Astrocyte of the cerebellum (primary cell): ENCODE measurements around the gene NDRG3.
"Not testable (repeated sequence)": the region's sequence is repeated elsewhere in the genome, so short reads cannot be mapped to it uniquely, and the experiment has no call there.

Source experiments
- DNase-seq: peaks from one replicate; pipeline ENCODE4 v3.0.0-alpha.2; 2011; ENCODE audit warnings: low read depth
- H3K4me3 ChIP-seq: 2 replicates; pipeline ENCODE4 v1.5.1; 2011; ENCODE audit warnings: mild to moderate bottlenecking, low read depth, low read length, moderate library complexity
- in situ Hi-C: cut with HindIII; loops from 2 replicates; pipeline ENCODE4 v1.10.0; 2017; ENCODE audit warnings: low sequenced_read_pairs
- TF ChIP-seq, protein P1 (sequence below): IDR thresholded peaks from 2 replicates; pipeline ENCODE4 v1.5.1; 2012; ENCODE audit warnings: low read length, low read depth, moderate library complexity, mild to moderate bottlenecking; ENCODE audit errors: missing control alignments

The NDRG3 gene

DNA sequence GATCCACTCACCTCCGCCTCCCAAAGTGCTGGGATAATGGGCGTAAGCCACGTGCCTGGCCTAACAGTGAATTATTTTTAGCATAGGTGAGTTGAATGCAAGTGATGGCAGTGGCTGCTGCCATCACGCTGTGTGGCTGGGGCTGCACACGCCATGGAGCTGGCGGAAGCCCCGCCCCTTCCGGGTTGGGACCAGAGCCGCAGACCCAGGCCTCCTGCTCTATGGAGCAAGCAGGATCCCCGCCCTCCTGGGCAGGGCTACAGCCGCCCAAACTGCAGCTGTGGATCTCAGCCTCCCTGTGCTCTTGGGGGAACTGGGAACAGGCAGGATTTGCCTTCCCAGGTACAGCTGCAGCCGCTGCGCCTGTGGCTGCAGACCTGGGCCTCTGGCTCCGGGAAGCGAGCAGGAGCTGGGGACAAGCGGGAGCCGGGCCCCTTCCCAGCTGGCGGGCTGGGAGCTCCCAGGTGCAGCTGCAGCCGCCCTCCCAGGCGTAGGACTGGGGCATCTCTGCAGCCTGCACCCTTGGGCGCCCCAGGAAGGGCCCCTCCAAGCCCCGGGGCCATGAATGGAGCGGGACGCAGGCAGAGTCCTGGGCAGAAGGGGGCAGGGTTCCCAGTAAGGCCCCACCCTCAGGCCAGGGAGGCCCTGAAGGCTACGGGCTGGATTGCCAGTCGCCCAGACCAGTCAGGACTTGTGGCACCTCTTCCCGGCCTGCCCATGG is 69.0 kb downstream of the NDRG3 start:
- TF ChIP-seq, protein P1, sequence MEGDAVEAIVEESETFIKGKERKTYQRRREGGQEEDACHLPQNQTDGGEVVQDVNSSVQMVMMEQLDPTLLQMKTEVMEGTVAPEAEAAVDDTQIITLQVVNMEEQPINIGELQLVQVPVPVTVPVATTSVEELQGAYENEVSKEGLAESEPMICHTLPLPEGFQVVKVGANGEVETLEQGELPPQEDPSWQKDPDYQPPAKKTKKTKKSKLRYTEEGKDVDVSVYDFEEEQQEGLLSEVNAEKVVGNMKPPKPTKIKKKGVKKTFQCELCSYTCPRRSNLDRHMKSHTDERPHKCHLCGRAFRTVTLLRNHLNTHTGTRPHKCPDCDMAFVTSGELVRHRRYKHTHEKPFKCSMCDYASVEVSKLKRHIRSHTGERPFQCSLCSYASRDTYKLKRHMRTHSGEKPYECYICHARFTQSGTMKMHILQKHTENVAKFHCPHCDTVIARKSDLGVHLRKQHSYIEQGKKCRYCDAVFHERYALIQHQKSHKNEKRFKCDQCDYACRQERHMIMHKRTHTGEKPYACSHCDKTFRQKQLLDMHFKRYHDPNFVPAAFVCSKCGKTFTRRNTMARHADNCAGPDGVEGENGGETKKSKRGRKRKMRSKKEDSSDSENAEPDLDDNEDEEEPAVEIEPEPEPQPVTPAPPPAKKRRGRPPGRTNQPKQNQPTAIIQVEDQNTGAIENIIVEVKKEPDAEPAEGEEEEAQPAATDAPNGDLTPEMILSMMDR: no peak
- in situ Hi-C loops: no loop called here
- no peak overlapping the region for H3K4me3 ChIP-seq
- DNase-seq: no peak

DNA sequence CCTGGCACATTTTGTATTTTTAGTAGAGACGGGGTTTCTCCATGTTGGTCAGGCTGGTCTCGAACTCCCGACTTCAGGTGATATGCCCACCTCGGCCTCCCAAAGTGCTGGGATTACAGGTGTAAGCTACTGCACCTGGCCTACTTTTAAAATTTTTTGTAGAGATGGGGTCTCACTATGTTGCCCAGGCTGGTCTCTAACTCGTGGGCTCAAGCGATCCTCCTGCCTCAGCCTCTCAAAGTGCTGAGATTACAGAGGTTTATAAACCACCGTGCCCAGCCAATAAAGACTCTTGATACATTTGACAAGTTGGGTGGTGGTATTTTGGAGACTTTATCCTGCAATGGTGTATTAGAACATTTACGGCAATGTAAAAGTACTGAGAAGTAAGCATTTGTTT is 70.3 kb downstream of the NDRG3 start:
- in situ Hi-C loops, H3K4me3 ChIP-seq, DNase-seq: not testable (repeated sequence)

DNA sequence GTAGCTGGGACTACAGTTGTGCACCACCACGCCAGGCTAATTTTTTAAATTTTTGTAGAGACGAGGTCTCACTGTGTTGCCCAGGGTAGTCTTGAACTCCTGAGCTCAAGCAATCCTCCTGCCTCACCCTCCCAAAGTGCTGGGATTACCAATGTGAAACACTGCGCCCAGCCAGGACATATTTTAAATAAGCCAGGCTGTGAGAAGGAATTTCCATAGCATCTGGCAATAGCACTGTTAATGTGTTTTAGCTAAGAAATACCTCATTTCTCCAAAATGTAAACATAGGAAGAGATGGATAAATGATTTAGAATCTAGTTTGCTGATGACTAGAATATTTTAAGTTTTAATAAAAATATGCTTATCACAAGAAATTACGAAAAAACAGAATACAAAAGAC is 72.9 kb downstream of the NDRG3 start:
- in situ Hi-C loops: no loop called here
- no peak for DNase-seq
- TF ChIP-seq, protein P1: no peak
- H3K4me3 ChIP-seq: no peak overlapping the region

DNA sequence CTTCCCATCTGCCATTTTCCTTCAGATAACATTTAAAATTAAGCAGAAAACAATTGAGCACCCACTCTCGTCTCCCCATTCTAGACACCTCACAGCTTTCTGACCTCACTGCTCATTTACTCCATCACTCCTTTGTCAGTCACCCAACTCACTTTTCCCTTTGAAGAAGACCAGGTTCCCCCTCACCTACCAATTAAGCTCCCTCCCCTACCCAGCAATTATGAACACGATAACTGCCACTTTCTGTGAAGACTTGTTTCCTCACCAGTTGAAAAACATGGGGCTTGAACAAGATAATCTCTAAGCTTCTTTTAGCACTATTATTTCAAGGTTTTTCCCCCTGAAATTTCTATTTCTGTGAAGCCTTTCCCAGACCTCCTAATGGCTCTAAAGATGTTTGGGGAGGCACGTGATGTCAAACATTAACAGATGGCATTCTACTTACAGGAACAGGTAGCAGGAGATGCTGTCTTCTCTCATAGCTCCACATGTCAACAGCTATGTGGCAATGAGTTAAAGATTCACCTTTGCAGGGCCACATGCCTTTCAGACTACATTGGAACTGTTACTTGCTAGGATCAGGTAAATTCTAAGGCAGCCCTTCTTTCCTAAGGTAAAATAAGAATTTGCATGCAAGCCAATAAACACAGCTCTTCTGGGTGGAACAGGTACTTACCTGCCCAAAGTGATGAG is 75.1 kb downstream of the NDRG3 start:
- no peak overlapping the region for H3K4me3 ChIP-seq
- TF ChIP-seq, protein P1: no peak
- no peak for DNase-seq
- in situ Hi-C loops: no loop called here

DNA sequence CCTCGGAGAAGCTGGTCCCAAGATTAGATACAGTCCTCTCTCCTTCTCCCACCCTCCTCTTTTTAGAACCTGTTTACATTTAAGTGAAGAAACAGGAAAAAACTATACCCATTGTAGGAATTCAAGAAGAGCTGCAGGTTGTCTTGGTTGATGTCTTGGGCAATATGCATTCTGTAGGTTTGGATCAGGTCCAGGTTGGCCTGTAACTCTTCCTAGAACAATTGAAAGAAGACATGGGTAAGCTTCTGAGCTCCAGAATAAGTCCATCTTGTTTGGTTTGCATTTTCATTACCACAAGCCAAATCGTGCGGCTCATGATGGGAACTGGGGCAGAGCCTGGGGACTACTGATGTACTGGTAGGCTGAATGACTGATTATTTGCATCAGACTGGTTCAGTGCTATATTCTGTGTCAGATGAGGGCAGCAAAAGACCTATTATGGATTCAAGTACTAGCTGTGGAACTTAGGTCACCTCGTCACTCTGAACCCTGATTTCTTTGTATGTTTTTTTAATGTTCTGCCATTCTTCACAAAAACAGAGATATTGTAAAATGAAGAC is 79.6 kb downstream of the NDRG3 start:
- H3K4me3 ChIP-seq: no peak overlapping the region
- TF ChIP-seq, protein P1: peak; percentile 5
- no peak for DNase-seq
- in situ Hi-C loops: no loop called here

DNA sequence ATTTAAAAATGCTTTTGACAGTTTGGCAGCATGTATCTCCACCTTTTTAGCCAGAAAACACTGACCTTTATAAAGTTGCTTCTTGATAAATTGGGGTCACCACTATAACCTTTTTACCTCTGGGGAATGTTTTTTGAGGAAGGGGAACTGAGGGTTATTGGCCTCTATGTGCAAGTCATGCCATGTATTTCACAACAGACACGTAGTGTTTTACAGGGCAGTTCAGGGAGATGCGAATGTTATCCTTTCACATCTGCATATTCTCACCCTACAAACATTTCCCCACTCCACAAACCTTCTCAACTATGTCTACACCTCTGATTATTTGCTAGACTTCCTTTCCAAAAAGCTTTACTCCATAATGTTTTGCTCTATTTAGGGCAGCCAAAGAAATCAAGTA is 82.9 kb downstream of the NDRG3 start:
- no peak for DNase-seq

More for the DNA sequence above, 82.9 kb downstream of the NDRG3 start:
- H3K4me3 ChIP-seq: no peak overlapping the region
- TF ChIP-seq, protein P1: no peak
- in situ Hi-C loops: no loop called here
